ENCODE data around the gene PROK2.

PROK2 gene

DNA sequence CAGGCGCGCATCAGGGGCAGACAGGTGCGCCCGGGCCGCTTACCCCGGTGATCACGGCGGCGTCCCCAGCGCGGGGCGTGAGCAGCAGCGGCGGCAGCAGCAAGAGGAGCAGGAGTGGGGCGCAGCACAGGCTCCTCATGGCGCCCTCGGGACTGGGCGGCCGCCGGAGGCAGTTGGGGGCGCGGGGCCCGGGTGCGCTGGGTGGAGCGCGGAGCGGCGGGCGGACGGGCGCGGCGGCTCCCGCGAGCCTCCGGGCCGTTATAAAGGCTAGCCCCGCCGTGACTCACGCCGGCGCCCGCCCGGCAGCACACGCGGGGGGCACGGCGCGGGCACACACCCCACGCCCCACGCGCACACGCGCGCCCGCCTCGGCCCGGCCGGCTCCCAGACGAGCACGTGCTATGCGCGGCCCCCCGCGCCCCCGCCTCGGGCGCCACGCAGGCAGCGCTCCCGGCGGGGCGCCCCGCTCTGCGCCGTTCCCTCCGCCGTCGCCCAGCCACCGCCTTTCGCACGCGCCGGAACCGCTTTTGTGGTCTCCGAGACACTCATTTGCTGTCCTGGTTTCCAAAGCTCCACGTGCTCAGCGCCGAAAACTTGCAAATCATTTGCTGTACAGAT is at the start of gene PROK2:
Gene PROK2, minus strand, starts transcription at position 235 of the 618 bp plus-strand sequence. Its CDS starts 96 bp downstream, at position 139.
- DNase-seq (ENCODE audit: low read depth in 2 of 2, low spot score in 1 of 2): no peak

DNA sequence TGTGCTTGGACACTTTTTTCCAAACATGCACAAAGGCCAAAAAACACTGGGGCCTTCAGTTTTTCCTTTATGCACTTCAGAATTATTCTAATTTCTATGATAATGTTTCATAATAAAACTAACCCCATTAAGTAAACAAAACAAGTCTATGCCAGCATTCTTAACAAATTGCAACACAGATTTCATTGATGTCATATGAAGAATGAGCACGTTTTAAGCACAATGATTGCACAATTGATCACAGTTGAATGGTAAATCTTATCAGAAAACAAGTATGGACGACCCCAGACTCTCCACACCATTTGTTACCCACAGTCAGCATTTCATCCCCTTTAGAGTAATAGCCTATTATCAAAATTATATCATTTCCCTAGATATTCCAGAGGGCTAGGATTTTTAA is 46.7 kb upstream of the PROK2 start:
- no peak for DNase-seq (ENCODE audit: low read depth in 2 of 2, low spot score in 1 of 2)

- DNase-seq (ENCODE audit: low read depth in 2 of 2, low spot score in 1 of 2): no peak
These were observed 40.8 kb upstream of the PROK2 start for GRCh38 chr3:71825551-71826283.

DNA sequence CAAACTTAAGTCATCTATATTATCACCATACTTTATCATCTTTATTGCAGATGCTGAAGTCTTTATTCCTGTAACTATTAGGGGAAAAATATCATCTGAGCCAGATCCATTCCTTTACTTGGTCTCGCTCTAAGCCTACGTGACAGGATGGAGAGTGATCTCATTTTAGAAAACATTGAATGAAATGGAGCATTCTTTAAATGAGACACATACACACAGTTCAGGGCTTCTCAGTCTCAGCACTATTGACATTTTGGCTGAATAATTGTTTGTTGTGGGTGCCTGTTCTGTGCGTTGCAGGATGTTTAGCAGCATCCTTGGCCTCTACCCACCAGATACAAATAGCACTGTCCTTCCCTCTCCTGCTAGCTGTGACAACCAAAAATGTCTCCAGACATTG is 36.2 kb upstream of the PROK2 start:
- no peak for DNase-seq (ENCODE audit: low read depth in 2 of 2, low spot score in 1 of 2)

- no peak for DNase-seq (ENCODE audit: low read depth in 2 of 2, low spot score in 1 of 2)
These were observed 32.3 kb upstream of the PROK2 start for GRCh38 chr3:71817262-71817661.

GRCh38 chr3:71816767-71817156 is 31.8 kb upstream of the PROK2 start:
- DNase-seq (ENCODE audit: low read depth in 2 of 2, low spot score in 1 of 2): no peak

DNA sequence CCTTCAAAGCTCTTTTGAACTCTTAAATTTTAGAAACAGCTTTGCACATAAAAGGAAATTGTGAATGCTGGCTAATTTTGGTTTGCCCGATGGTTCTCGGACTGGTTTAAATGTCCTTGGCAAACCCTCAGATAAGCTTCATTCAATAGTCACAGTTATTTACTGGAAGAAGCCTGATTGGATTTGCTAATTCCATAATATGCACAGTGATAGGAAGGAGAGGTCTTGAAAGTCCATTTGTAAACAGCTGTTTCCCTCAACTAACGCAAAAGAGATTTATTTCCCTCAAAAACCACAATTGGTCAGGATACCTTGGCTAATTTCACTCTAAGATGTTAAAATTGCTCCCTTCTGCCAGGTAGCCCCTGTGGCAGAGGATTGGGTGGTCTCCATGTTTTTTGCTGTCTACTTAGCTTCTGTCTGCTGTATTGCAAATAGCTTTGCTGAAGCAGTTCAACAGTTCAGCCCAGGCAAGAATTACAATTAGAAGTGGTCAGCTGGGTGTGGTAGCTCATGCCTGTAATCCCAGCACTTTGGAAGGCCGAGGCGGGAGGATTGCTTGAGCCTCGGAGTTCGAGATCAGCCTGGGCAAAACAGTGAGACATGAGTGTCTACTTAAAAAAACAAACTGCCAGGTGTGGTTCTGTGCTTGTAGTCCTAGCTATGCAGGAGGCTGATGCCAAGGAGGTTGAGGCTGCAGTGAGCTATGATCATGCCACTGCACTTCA is 30.6 kb upstream of the PROK2 start:
- DNase-seq (ENCODE audit: low read depth in 2 of 2, low spot score in 1 of 2): no peak

DNA sequence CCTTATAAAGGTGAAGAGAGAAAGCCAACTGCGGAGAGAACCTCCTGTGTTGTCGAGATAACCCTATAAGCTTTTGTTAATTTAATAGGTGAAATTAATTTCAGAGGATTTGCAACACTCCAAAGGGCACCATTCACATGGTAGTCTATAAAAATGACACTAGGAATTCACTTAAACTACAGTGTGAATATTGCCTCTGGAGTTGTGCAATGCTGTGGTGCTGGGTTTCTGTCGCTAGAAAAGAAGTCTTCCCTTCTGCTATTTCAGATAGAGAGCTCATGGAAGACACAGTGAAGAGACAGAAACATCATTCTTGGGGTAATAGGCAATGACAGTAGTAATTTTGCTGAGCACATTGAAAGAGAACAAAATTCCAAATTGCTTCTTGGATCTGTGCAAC is 28.8 kb upstream of the PROK2 start:
- no peak for DNase-seq (ENCODE audit: low read depth in 2 of 2, low spot score in 1 of 2)

DNA sequence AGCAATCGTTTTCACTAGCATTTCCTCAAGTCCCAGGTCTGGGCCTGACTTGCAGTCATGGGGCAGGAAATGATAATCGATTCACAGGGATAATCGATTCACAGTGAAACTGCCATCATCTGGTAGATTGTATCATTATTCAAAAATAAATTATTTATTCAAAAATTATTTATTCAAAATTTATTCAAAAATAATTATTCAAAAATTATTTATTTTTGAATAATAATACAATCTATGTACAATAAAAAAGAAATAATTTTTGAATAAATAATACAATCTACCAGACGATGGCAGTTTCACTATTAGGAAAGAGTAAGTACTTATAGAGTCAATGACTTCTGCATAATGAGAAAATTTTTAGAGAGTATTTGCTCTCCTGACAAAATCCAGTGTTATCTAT is 28.1 kb upstream of the PROK2 start:
- no peak for DNase-seq (ENCODE audit: low read depth in 2 of 2, low spot score in 1 of 2)

- no peak for DNase-seq (ENCODE audit: low read depth in 2 of 2, low spot score in 1 of 2)
These were observed 25.1 kb upstream of the PROK2 start for GRCh38 chr3:71810056-71810455.

- DNase-seq (ENCODE audit: low read depth in 2 of 2, low spot score in 1 of 2): no peak
These were observed 24.5 kb upstream of the PROK2 start for GRCh38 chr3:71809321-71810026.

DNA sequence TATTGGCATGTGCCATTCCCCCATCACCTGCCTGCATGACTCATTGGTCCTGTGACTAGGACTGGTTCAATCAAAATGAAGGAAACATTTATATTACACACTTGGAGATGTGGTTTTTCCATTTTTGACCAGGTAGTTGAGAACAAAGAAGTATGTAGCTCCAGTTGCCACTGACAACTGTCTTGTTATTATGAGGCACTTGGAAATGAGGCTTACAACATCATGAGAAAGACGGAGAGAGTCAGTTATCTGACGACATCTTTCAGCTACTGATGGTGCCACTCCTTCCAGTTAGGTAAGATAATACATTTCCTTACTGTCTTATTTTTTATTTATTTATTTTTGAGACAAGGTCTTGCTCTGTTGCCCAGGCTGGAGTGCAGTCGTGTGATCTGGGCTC is 21.8 kb upstream of the PROK2 start:
- no peak for DNase-seq (ENCODE audit: low read depth in 2 of 2, low spot score in 1 of 2)

DNA sequence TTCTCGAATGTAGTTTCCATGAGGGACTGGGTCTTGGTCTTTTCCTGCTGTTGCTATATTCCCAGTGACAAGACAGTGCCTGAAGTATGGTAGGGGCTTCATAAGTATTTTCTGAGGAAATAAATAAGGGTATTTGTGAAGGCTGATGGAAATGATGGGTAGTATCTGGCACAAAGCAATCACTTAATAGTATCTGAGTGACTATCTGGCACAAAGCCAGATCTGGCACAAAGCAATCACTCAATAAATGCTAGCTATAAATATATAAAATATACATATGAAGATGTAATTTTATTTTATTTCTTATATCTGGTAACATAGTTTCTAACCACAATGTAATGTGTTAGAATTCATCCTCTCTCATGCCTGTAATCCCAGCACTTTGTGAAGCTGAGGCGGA is 20.7 kb upstream of the PROK2 start:
- no peak for DNase-seq (ENCODE audit: low read depth in 2 of 2, low spot score in 1 of 2)

DNA sequence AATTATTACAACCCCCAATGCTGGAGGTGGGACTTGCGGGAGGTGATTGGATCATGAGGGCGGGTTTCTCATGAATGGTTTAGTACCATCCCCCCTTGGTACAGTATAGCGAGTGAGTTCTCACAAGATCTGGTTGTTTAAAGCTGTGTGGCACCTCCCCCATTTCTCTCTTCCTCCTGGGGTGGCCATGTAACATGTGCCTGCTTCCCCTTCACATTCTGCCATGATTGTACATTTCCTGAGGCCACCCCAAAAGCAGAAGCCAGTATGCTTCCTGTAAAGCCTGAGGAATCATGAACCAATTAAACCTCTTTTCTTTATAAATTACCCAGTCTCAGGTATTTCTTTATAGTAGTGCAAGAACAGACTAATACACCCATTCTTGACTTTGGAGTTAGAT is 20.3 kb upstream of the PROK2 start:
- DNase-seq (ENCODE audit: low read depth in 2 of 2, low spot score in 1 of 2): no peak

- no peak for DNase-seq (ENCODE audit: low read depth in 2 of 2, low spot score in 1 of 2)
These were observed 18.3 kb upstream of the PROK2 start for GRCh38 chr3:71803248-71803647.

- DNase-seq (ENCODE audit: low read depth in 2 of 2, low spot score in 1 of 2): no peak
These were observed 17.0 kb upstream of the PROK2 start for GRCh38 chr3:71801986-71802385.

DNA sequence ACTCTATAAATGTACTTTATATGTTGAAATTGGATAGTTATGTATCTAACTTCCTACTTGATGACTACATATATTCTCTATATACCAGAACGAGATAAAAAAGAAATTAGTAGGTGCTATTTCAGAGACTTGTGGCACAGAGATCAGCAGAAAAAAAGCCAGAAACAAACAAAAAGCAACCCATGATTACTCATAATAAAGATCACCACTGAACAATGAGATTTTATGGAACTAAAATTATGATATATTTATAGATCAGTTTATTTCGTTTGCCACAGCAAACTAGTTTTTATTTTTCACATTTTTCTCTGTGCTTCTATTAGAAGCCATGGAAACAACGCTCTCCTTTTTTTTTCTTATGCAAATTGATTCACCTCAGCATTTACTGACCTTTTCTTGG is 15.1 kb upstream of the PROK2 start:
- DNase-seq (ENCODE audit: low read depth in 2 of 2, low spot score in 1 of 2): no peak

- no peak for DNase-seq (ENCODE audit: low read depth in 2 of 2, low spot score in 1 of 2)
These were observed 12.5 kb upstream of the PROK2 start for GRCh38 chr3:71797455-71797854.

DNA sequence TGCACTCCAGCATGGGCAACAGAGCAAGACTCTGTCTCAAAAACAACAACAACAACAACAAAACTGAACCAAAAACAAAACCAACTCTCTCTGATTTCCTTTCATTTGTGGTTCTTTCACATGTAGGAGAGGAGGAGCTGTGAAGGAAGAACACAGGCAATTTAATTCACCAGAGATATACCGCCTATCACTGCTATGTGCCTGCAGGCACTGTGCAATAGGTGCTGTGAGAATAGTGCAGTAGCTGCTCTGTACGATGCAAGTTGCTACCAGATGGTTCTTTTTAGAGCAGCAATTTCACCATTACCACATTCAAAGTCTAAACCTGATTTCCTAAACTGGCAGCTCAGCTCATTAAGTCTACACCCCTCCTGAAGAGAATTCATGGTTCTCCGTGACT is 11.3 kb upstream of the PROK2 start:
- DNase-seq (ENCODE audit: low read depth in 2 of 2, low spot score in 1 of 2): no peak

DNA sequence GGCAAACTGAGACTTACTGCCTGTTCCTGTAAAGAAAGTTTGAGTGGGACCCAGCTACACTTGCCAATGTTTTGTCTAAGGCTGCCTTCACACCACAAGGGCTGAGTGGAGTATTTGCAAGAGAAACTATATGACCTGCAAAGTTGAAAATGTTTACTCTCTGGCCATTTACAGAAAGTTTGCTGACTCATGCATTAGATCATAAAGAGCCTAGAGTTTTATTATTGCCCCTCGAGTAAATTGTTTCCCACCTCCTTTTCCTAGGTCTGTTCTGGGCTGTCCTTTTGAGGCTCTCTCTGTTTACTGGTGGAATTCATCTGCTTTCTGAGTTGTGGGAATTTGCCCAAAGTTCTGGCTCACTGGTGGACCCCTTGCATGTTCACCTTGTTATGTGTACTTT is 6.7 kb upstream of the PROK2 start:
- no peak for DNase-seq (ENCODE audit: low read depth in 2 of 2, low spot score in 1 of 2)

- no peak for DNase-seq (ENCODE audit: low read depth in 2 of 2, low spot score in 1 of 2)
These were observed 5.0 kb upstream of the PROK2 start for GRCh38 chr3:71789922-71790321.

All from stimulated activated CD8-positive, alpha-beta memory T cell treated with anti-CD3 and anti-CD28 coated beads, Interleukin-4, amount 100 ng/mL, for 1 hour (primary cell).